ENCODE measurements around the gene ZCCHC2. TPM values are rescaled to one million over a fixed set of nuclear protein-coding genes. Genes with fewer than 3 reads are reported as not detected.

Gene ZCCHC2
- total and polyA plus RNA-seq, 9 donors = 6.0 to 9.8 (median 7.6) TPM

GRCh38 chr18:62607302-62607701 lies 84.5 kb downstream of the ZCCHC2 start:
- peaks cover 10% of the 10 kb centered on the region for H3K27me3 ChIP-seq (ENCODE audit: control insufficient read depth, insufficient read depth, low read length)
- peaks cover 29% of the 10 kb centered on the region for H3K4me1 ChIP-seq (ENCODE audit: control insufficient read depth, insufficient read depth, low read length)
- 78% methylated on average over 13 of the region's 13 CpGs for WGBS (ENCODE audit: insufficient coverage)
- H3K27ac ChIP-seq (ENCODE audit: low read length) = no peak overlapping the region
- H3K36me3 ChIP-seq (ENCODE audit: control insufficient read depth, insufficient read depth, low read length) = no peaks in the 10 kb centered on the region
- no peaks in the 10 kb centered on the region for H3K9me3 ChIP-seq (replicated peaks; ENCODE audit: control insufficient read depth, low read depth, low read length)
- no peak for DNase-seq
- H3K4me3 ChIP-seq (ENCODE audit: low read length) = no peak overlapping the region

DNA sequence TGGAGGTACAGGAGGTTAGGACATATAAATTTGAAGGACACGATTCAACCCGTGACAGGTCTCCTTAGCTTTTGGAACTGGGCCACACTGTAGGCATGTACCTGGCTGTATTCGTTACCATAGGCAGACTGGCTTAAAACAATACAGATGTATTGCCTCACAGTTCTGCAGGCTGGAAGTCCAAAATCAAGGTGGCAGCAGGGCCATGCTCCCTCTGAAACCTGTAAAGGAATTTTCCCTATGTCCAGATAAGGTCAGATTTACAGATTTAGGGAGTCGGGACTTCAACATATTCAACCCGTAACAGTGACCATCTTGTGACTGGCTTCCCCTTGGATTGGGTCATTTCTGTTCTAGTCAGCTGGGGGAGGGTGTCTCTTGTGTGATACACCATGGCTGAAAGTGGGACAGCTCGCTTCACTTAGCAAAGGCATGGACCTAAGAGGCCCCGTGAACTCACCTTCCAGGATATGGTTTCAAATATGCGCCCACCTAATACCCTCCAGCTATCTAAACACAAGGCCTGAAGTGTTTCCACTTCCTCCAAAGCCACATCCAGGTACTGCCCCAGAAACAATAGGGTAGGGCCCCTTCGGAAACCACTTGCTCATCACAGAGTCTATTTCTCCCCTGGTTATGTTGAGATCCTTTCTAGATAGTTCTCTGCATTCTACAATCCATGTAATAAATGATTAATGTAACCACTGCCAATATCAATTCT lies 85.0 kb downstream of the ZCCHC2 start:
- 99% methylated on average over 6 of the region's 9 CpGs for WGBS (ENCODE audit: insufficient coverage)

DNA sequence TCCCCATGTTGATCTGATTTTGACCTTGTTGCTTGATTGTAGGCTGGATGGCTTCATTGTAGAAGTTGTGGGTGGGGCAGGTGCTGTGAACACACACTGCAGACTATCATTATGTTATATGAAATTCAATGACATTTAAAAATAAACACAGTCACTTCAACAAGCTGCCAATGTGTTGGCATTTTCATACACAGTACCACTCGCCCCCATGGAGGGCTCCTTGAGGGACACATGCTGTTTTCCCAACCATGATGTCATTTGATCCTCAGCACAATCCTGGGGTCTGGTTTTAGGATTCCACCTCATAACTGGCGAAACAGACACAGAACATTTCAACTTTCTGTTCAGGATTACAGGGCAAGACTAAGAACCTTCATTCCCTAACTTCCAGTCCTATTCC lies 86.9 kb downstream of the ZCCHC2 start:
- peaks cover 32% of the 10 kb centered on the region for H3K4me1 ChIP-seq (ENCODE audit: control insufficient read depth, insufficient read depth, low read length)
- H3K36me3 ChIP-seq (ENCODE audit: control insufficient read depth, insufficient read depth, low read length) = no peaks in the 10 kb centered on the region
- no peaks in the 10 kb centered on the region for H3K9me3 ChIP-seq (replicated peaks; ENCODE audit: control insufficient read depth, low read depth, low read length)
- DNase-seq = no peak
- H3K4me3 ChIP-seq (ENCODE audit: low read length) = no peak overlapping the region
- H3K27me3 ChIP-seq (ENCODE audit: control insufficient read depth, insufficient read depth, low read length) = peaks cover 10% of the 10 kb centered on the region
- H3K27ac ChIP-seq (ENCODE audit: low read length) = no peak overlapping the region
- WGBS (ENCODE audit: insufficient coverage) = 50% methylated on average over 1 of the region's 2 CpGs

More for the DNA sequence above, 85.0 kb downstream of the ZCCHC2 start:
- no peak for DNase-seq
- no peaks in the 10 kb centered on the region for H3K36me3 ChIP-seq (ENCODE audit: control insufficient read depth, insufficient read depth, low read length)
- H3K9me3 ChIP-seq (replicated peaks; ENCODE audit: control insufficient read depth, low read depth, low read length) = no peaks in the 10 kb centered on the region
- peaks cover 13% of the 10 kb centered on the region for H3K27me3 ChIP-seq (ENCODE audit: control insufficient read depth, insufficient read depth, low read length)
- H3K4me1 ChIP-seq (ENCODE audit: control insufficient read depth, insufficient read depth, low read length) = peaks cover 32% of the 10 kb centered on the region
- no peak overlapping the region for H3K27ac ChIP-seq (ENCODE audit: low read length)
- no peak overlapping the region for H3K4me3 ChIP-seq (ENCODE audit: low read length)

DNA sequence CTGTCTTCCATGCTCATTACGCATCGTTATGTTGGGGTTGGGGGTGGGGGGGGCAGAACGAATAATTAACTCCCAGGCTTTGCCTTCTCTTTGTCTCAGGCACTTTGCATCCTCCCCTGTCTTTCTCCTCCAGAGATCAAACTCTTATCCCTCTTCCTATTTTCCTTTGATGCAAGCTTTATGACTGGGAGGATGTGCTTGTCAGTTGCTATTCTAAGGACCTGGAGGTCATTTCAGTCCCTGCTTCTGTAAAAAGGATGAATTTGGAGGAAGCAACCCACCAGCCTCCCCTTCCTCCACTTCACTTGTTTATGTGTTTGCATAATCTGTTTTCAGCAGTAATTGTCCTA lies 87.5 kb downstream of the ZCCHC2 start:
- Histone ChIP-seq H3K4me3 (ENCODE audit: low read length) (no peak overlapping the region), H3K4me1 (ENCODE audit: control insufficient read depth, insufficient read depth, low read length) (peaks cover 32% of the 10 kb centered on the region), H3K27ac (ENCODE audit: low read length) (peak overlapping the region; percentile 42), H3K27me3 (ENCODE audit: control insufficient read depth, insufficient read depth, low read length) (peaks cover 8% of the 10 kb centered on the region), H3K36me3 (ENCODE audit: control insufficient read depth, insufficient read depth, low read length) (no peaks in the 10 kb centered on the region), H3K9me3 (replicated peaks; ENCODE audit: control insufficient read depth, low read depth, low read length) (no peaks in the 10 kb centered on the region)
- WGBS (ENCODE audit: insufficient coverage) = no CpG with 5 or more reads among the region's 3 CpGs
- no peak for DNase-seq

DNA sequence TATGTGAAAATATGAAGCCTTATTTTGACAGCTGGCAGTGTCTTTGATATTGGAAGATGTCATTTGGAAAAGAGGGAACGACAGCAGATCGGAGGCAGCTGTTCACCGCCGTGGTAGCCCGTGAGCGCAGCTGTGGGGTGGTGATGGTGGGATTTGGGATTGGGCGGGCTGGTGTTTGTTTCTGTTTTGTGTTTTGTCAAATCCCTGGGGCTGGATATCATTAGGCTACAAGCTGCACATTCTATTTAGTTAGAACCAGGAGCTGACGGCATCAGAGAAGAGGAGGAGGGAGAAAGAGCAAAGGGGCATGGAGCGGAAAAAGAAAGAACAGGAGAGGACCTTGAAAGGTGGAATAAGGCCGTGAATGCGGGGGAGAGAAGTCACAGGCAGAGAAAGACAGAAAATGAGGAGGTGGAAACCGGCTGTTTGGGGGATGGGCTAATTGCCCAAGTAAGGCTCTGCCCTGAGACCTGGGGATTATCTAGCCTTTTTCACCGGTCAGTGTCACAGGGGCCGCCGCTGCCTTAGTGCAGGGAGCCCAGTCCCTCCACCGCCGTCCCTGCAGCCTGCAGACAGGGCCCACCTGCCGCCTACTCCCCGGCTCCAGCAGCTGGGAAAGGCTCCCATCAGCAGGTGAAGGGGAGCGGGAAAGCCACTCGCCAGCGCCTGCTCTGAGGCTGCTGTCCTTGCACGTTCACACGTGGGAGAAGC lies 88.0 kb downstream of the ZCCHC2 start:
- peak; percentile 71 for DNase-seq
- Histone ChIP-seq H3K27ac (ENCODE audit: low read length) (peak overlapping the region; percentile 42), H3K4me3 (ENCODE audit: low read length) (peak overlapping the region; percentile 26)

GRCh38 chr18:62611453-62612288 lies 88.8 kb downstream of the ZCCHC2 start:
- no peaks in the 10 kb centered on the region for H3K9me3 ChIP-seq (replicated peaks; ENCODE audit: control insufficient read depth, low read depth, low read length)
- peaks cover 8% of the 10 kb centered on the region for H3K27me3 ChIP-seq (ENCODE audit: control insufficient read depth, insufficient read depth, low read length)
- 35% methylated on average over 22 of the region's 32 CpGs for WGBS (ENCODE audit: insufficient coverage)
- peak overlapping the region; percentile 26 for H3K4me3 ChIP-seq (ENCODE audit: low read length)
- DNase-seq = peak; percentile 54
- no peaks in the 10 kb centered on the region for H3K36me3 ChIP-seq (ENCODE audit: control insufficient read depth, insufficient read depth, low read length)
- peaks cover 32% of the 10 kb centered on the region for H3K4me1 ChIP-seq (ENCODE audit: control insufficient read depth, insufficient read depth, low read length)
- H3K27ac ChIP-seq (ENCODE audit: low read length) = no peak overlapping the region

More for the DNA sequence above, 88.0 kb downstream of the ZCCHC2 start:
- Histone ChIP-seq H3K9me3 (replicated peaks; ENCODE audit: control insufficient read depth, low read depth, low read length) (no peaks in the 10 kb centered on the region), H3K36me3 (ENCODE audit: control insufficient read depth, insufficient read depth, low read length) (no peaks in the 10 kb centered on the region), H3K27me3 (ENCODE audit: control insufficient read depth, insufficient read depth, low read length) (peaks cover 8% of the 10 kb centered on the region), H3K4me1 (ENCODE audit: control insufficient read depth, insufficient read depth, low read length) (peaks cover 32% of the 10 kb centered on the region)
- 13% methylated on average over 20 of the region's 24 CpGs for WGBS (ENCODE audit: insufficient coverage)

DNA sequence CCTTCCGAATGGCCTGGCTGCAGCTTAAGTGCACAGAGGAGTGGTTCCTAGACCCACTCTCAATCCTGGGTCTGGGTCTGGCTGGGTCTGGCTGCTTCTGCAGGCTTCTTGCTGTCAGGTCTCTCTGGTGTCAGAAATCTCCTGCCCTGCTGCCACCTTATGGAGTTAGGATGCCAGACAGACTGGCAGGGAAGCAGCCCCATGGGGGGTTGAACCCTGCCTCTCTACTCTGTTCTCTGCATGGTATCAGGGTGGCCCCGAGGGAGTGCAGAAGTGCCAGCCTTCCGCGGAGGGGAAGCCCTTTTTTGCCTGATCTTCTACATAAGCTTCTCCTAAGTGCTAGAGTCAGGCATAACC lies 89.4 kb downstream of the ZCCHC2 start:
- DNase-seq = no peak
- no peaks in the 10 kb centered on the region for H3K9me3 ChIP-seq (replicated peaks; ENCODE audit: control insufficient read depth, low read depth, low read length)
- WGBS (ENCODE audit: insufficient coverage) = 70% methylated on average over 4 of the region's 4 CpGs
- H3K4me3 ChIP-seq (ENCODE audit: low read length) = no peak overlapping the region
- peaks cover 32% of the 10 kb centered on the region for H3K4me1 ChIP-seq (ENCODE audit: control insufficient read depth, insufficient read depth, low read length)
- no peaks in the 10 kb centered on the region for H3K36me3 ChIP-seq (ENCODE audit: control insufficient read depth, insufficient read depth, low read length)
- H3K27ac ChIP-seq (ENCODE audit: low read length) = no peak overlapping the region
- peaks cover 8% of the 10 kb centered on the region for H3K27me3 ChIP-seq (ENCODE audit: control insufficient read depth, insufficient read depth, low read length)

DNA sequence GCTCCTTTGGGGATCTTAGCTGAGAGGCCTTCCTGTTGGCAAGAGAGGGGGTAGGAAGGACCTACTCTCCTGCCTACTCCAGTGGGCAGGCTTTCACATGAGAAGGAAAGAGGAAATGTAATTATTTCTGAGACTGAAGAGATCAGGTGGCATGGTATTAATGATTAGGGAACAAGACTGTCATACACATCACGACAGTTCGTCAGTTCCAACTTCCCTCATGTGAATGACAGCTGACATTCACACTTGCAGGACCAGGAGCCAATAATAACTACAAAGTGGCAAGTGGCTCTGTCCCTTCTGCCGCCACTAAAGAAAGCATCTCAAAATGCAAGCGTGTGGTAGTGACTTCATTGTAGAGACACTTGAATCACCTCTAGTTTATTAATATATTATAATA lies 90.0 kb downstream of the ZCCHC2 start:
- no CpG with 5 or more reads among the region's 4 CpGs for WGBS (ENCODE audit: insufficient coverage)
- H3K27ac ChIP-seq (ENCODE audit: low read length) = no peak overlapping the region
- no peaks in the 10 kb centered on the region for H3K9me3 ChIP-seq (replicated peaks; ENCODE audit: control insufficient read depth, low read depth, low read length)
- H3K4me1 ChIP-seq (ENCODE audit: control insufficient read depth, insufficient read depth, low read length) = peaks cover 32% of the 10 kb centered on the region
- H3K4me3 ChIP-seq (ENCODE audit: low read length) = no peak overlapping the region
- no peaks in the 10 kb centered on the region for H3K36me3 ChIP-seq (ENCODE audit: control insufficient read depth, insufficient read depth, low read length)
- H3K27me3 ChIP-seq (ENCODE audit: control insufficient read depth, insufficient read depth, low read length) = peaks cover 8% of the 10 kb centered on the region
- no peak for DNase-seq

GRCh38 chr18:62614494-62614893 lies 91.7 kb downstream of the ZCCHC2 start:
- WGBS (ENCODE audit: insufficient coverage) = 81% methylated on average over 3 of the region's 9 CpGs
- H3K4me1 ChIP-seq (ENCODE audit: control insufficient read depth, insufficient read depth, low read length) = peaks cover 30% of the 10 kb centered on the region
- H3K36me3 ChIP-seq (ENCODE audit: control insufficient read depth, insufficient read depth, low read length) = no peaks in the 10 kb centered on the region

GRCh38 chr18:62616331-62616805 lies 93.5 kb downstream of the ZCCHC2 start:
- H3K9me3 ChIP-seq (replicated peaks; ENCODE audit: control insufficient read depth, low read depth, low read length) = no peaks in the 10 kb centered on the region
- WGBS (ENCODE audit: insufficient coverage) = 54% methylated on average over 18 of the region's 18 CpGs
- DNase-seq = peak; percentile 55

More at GRCh38 chr18:62614494-62614893, 91.7 kb downstream of the ZCCHC2 start:
- Histone ChIP-seq H3K9me3 (replicated peaks; ENCODE audit: control insufficient read depth, low read depth, low read length) (no peaks in the 10 kb centered on the region), H3K27ac (ENCODE audit: low read length) (no peak overlapping the region), H3K4me3 (ENCODE audit: low read length) (no peak overlapping the region), H3K27me3 (ENCODE audit: control insufficient read depth, insufficient read depth, low read length) (peaks cover 8% of the 10 kb centered on the region)
- no peak for DNase-seq

More at GRCh38 chr18:62616331-62616805, 93.5 kb downstream of the ZCCHC2 start:
- H3K4me3 ChIP-seq (ENCODE audit: low read length) = no peak overlapping the region
- peaks cover 12% of the 10 kb centered on the region for H3K4me1 ChIP-seq (ENCODE audit: control insufficient read depth, insufficient read depth, low read length)
- H3K36me3 ChIP-seq (ENCODE audit: control insufficient read depth, insufficient read depth, low read length) = no peaks in the 10 kb centered on the region
- H3K27me3 ChIP-seq (ENCODE audit: control insufficient read depth, insufficient read depth, low read length) = peaks cover 4% of the 10 kb centered on the region
- H3K27ac ChIP-seq (ENCODE audit: low read length) = no peak overlapping the region

Measured in muscle of leg (tissue), 11 donors.